Measurements from ENCODE around the gene APRT.

- no peak for TF ChIP-seq ARID2 (IDR thresholded peaks at IDR 0.05)
- no peak for TF ChIP-seq TRIM28 (IDR thresholded peaks at IDR 0.05)
Measured at GRCh38 chr16:88803264-88803987, 8.3 kb downstream of the APRT start, which contains the start of gene CDT1.
